Uterus (tissue), 4 donors: ENCODE measurements around the gene SAP30BP. TPM values are rescaled to one million over a fixed set of nuclear protein-coding genes. Genes with fewer than 3 reads are reported as not detected.
"Not testable (repeated sequence)": the region's sequence is repeated elsewhere in the genome, so short reads cannot be mapped to it uniquely, and the experiment has no call there.

ENCODE experiments used
- DNase-seq, 2 donors: peaks; one replicate each; pipeline ENCODE4 v3.0.0-alpha.2; 2019 to 2020
- H3K27ac ChIP-seq, 2 donors: fragments of 200-600 bp; sonication (generic); 1 replicate in 1 of 2; 2 replicates in 1 of 2; pipeline ENCODE4 v1.5.1; 2016 to 2018
- H3K27me3 ChIP-seq, 2 donors: fragments of 200-600 bp; sonication (generic); one replicate each; pipeline ENCODE4 v1.5.1; 2018 to 2019; ENCODE audit warnings: control low read depth in 1 of 2
- H3K36me3 ChIP-seq, 2 donors: fragments of 200-600 bp; sonication (generic); one replicate each; pipeline ENCODE4 v1.5.1; 2019; ENCODE audit warnings: control low read depth in 1 of 2
- H3K4me1 ChIP-seq, 2 donors: fragments of 200-600 bp; sonication (generic); one replicate each; pipeline ENCODE4 v1.5.1; 2018 to 2019; ENCODE audit warnings: control low read depth in 1 of 2
- H3K4me3 ChIP-seq, 2 donors: fragments of 200-600 bp; sonication (generic); 1 replicate in 1 of 2; 2 replicates in 1 of 2; pipeline ENCODE4 v1.5.1; 2018 to 2019; ENCODE audit warnings: mild to moderate bottlenecking in 1 of 2
- H3K9me3 ChIP-seq, 2 donors: fragments of 200-600 bp; sonication (generic); one replicate each; pipeline ENCODE4 v1.5.1; 2019; ENCODE audit warnings: control low read depth in 1 of 2
- POLR2A ChIP-seq, 2 donors: fragments of 450-650 bp; IDR thresholded peaks; one replicate each; pipeline ENCODE4 v1.6.1; 2016; ENCODE audit warnings: antibody characterized with exemption in 2 of 2, mild to moderate bottlenecking in 1 of 2, moderate library complexity in 1 of 2
- intact Hi-C: fragments of 100-400 bp; cut with DNase I; formaldehyde crosslinking; loops from one replicate; pipeline ENCODE4 v1.15.1; 2023; ENCODE audit warnings: low total_unique reads
- total RNA-seq, 4 donors: library from RNA; depleted of rRNA in 3 of 4; stranded (reverse); fragments of >200 nt in 3 of 4; gene quantifications; one replicate each; pipeline versions ENCODE4 v1.1.0 to v1.2.4, GENCODE V29; 2014 to 2023
- TF ChIP-seq, protein P1 (sequence below), 4 experiments: fragments of 200-600 bp in 2 of 4; fragments of 450-650 bp in 2 of 4; sonication (generic) in 2 of 4; IDR thresholded peaks; one replicate each; pipeline ENCODE4 v1.5.1; 2016 to 2019; ENCODE audit warnings: antibody characterized with exemption in 4 of 4, mild to moderate bottlenecking in 2 of 4, moderate library complexity in 1 of 4
- donor health status: DM: yes; HTN: yes; CAD: no.

Gene SAP30BP
- total RNA-seq, 4 donors from 2014 or later: 14.1 to 87.7 (median 64.7) TPM

DNA sequence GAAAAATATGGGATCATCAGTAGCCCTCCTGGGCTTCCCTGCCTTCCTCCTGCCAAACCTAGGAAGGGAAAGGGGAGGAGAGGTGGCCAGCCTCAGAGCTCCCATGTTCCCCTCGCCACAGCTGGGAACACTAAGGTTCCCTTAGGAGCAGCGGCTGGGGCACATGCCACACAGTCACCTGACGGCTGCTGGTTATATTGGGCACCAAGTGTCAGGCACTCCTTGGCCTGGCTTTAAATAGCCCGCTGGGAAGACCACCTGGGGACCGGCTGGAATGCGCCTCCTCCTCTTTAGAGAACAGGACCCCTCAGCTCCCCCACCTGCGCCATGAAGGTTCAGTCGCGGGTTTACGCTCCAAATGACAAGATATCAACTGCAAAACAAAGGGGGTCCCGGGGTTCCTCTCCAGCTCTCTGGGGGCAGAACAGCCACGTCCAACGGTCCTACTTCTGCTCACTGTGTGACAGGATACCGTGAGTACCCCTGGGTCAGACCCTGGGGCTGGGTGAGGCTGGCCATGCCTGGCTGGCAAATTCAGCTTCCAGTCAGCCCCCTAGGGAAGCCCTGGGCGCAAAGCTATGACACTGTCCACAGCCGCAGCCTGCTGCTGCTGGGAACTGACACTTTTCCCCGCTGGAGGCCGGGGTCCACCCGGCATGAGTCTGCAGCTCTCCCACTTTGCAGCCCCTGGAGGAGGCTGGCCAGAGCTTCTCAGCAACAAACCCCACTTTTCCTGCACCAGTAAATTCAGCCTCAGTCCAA lies 30.6 kb upstream of the SAP30BP start:
- no peaks in the 10 kb centered on the region for H3K36me3 ChIP-seq
- H3K9me3 ChIP-seq: no peaks in the 10 kb centered on the region
- peaks cover 0 to 9% of the 10 kb centered on the region in 2 donors for H3K4me1 ChIP-seq
- no peak for TF ChIP-seq POLR2A (IDR thresholded peaks at IDR 0.05)
- TF ChIP-seq, protein P1, sequence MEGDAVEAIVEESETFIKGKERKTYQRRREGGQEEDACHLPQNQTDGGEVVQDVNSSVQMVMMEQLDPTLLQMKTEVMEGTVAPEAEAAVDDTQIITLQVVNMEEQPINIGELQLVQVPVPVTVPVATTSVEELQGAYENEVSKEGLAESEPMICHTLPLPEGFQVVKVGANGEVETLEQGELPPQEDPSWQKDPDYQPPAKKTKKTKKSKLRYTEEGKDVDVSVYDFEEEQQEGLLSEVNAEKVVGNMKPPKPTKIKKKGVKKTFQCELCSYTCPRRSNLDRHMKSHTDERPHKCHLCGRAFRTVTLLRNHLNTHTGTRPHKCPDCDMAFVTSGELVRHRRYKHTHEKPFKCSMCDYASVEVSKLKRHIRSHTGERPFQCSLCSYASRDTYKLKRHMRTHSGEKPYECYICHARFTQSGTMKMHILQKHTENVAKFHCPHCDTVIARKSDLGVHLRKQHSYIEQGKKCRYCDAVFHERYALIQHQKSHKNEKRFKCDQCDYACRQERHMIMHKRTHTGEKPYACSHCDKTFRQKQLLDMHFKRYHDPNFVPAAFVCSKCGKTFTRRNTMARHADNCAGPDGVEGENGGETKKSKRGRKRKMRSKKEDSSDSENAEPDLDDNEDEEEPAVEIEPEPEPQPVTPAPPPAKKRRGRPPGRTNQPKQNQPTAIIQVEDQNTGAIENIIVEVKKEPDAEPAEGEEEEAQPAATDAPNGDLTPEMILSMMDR (IDR thresholded peaks at IDR 0.05): no peak
- H3K27me3 ChIP-seq: no peaks in the 10 kb centered on the region
- DNase-seq: no peak
- no peak overlapping the region for H3K27ac ChIP-seq
- no peak overlapping the region for H3K4me3 ChIP-seq
- intact Hi-C loops: no loop called here

DNA sequence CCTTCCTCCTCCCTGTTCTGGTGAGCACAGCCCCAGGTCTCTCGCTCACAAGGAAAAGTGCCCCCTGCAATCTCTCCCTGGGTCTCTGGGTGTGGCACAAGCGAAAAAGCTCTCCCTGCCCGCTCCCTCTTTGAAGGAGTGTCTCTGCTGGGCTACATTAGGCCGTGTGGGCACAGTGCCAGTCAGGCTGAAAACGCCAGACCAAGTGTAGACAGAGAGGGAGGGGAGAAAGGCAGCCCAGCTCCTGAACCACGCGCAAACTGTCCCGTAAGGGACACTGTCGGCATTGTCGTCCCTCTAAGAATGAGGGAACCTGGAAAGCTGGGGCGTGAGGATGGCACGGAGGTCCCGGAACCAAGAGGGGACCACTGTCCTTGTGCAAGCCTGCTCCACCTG lies 30.0 kb upstream of the SAP30BP start:
- H3K9me3 ChIP-seq: no peaks in the 10 kb centered on the region
- H3K4me3 ChIP-seq: no peak overlapping the region
- DNase-seq: peak in 1 of 2 donors; percentile 14
- no peak overlapping the region for H3K27ac ChIP-seq
- no peak for TF ChIP-seq POLR2A (IDR thresholded peaks at IDR 0.05)
- TF ChIP-seq, protein P1 (IDR thresholded peaks at IDR 0.05): no peak
- no peaks in the 10 kb centered on the region for H3K36me3 ChIP-seq
- intact Hi-C loops: no loop called here
- H3K27me3 ChIP-seq: no peaks in the 10 kb centered on the region
- H3K4me1 ChIP-seq: peaks cover 0 to 9% of the 10 kb centered on the region in 2 donors

DNA sequence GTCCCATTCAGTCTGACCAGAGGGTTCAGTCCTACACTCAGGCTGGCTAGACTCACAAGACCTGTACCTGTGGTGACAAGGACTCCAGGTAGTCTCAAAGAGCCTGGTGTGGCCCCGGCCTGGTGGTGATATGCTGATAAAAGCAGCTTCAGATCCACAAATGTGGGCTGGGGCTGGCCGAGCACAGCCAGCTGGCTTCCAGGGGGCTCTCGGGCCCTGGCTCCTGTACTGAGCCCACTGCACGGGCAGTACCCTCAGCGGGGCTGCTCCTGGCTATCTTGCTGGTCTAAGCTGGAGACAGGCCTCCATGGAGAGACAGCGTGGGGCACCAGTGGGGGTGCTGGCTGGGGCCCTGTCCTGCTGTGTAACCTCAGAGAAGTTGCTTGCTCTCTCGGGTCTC lies 29.6 kb upstream of the SAP30BP start:
- intact Hi-C loops: no loop called here
- Histone ChIP-seq H3K4me3 (no peak overlapping the region), H3K36me3 (no peaks in the 10 kb centered on the region), H3K4me1 (peaks cover 0 to 8% of the 10 kb centered on the region in 2 donors), H3K9me3 (no peaks in the 10 kb centered on the region), H3K27me3 (no peaks in the 10 kb centered on the region), H3K27ac (no peak overlapping the region)
- TF ChIP-seq, protein P1 (IDR thresholded peaks at IDR 0.05): no peak
- no peak for TF ChIP-seq POLR2A (IDR thresholded peaks at IDR 0.05)
- DNase-seq: no peak

DNA sequence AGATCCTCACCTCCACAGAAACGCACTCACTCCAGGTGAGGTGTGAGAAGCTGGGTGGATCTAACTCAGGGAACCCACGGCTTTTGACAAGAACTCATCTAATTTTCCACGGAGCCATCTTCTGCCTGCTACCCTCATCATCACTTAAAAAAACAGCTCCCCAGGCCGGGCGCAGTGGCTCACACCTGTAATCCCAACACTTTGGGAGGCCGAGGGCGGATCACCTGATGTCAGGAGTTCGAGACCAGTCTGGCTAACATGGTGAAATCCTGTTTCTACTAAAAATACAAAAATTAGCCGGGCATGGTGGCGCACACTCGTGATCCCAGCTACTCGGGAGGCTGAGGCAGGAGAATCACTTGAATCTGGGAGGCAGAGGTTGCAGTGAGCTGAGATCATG lies 29.1 kb upstream of the SAP30BP start:
- H3K4me3 ChIP-seq, H3K4me1 ChIP-seq, intact Hi-C loops, H3K9me3 ChIP-seq, H3K36me3 ChIP-seq, H3K27me3 ChIP-seq, DNase-seq, H3K27ac ChIP-seq: not testable (repeated sequence)

DNA sequence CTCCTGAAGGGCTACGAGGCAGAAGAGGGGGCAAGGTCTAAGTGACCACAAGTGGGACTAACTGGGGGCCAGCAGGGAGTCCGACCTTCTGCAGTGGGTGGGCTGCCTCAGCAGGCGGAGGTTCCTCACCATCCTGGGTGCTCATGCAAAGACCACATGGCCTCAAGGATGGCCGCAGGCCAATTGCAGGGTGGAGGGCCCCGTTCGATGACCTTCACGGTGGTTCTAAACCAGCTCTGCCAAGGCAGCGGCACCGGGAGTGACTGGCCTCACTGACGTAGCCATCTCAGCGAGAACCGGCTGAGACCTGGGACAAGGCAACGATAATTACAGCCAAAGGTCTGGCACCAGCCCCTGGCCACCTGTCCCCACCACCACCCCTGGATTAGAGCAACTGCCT lies 28.2 kb upstream of the SAP30BP start:
- no peaks in the 10 kb centered on the region for H3K9me3 ChIP-seq
- no peak for DNase-seq
- H3K36me3 ChIP-seq: no peaks in the 10 kb centered on the region
- H3K27ac ChIP-seq: no peak overlapping the region
- intact Hi-C loops: no loop called here
- peaks cover 0 to 5% of the 10 kb centered on the region in 2 donors for H3K4me1 ChIP-seq
- TF ChIP-seq, protein P1 (IDR thresholded peaks at IDR 0.05): no peak
- TF ChIP-seq POLR2A (IDR thresholded peaks at IDR 0.05): no peak
- H3K4me3 ChIP-seq: no peak overlapping the region
- no peaks in the 10 kb centered on the region for H3K27me3 ChIP-seq
